Stimulated activated CD8-positive, alpha-beta memory T cell treated with anti-CD3 and anti-CD28 coated beads, Interleukin-15, amount 100 ng/mL, for 24 hours (primary cell): Measurements from ENCODE around the gene KIF24.
"Not testable (repeated sequence)": the region's sequence is repeated elsewhere in the genome, so short reads cannot be mapped to it uniquely, and the experiment has no call there.

Experiments used
- DNase-seq: peaks from one replicate; pipeline ENCODE4 v3.0.0-alpha.2; 2020; ENCODE audit warnings: low read depth

KIF24 gene, protein sequence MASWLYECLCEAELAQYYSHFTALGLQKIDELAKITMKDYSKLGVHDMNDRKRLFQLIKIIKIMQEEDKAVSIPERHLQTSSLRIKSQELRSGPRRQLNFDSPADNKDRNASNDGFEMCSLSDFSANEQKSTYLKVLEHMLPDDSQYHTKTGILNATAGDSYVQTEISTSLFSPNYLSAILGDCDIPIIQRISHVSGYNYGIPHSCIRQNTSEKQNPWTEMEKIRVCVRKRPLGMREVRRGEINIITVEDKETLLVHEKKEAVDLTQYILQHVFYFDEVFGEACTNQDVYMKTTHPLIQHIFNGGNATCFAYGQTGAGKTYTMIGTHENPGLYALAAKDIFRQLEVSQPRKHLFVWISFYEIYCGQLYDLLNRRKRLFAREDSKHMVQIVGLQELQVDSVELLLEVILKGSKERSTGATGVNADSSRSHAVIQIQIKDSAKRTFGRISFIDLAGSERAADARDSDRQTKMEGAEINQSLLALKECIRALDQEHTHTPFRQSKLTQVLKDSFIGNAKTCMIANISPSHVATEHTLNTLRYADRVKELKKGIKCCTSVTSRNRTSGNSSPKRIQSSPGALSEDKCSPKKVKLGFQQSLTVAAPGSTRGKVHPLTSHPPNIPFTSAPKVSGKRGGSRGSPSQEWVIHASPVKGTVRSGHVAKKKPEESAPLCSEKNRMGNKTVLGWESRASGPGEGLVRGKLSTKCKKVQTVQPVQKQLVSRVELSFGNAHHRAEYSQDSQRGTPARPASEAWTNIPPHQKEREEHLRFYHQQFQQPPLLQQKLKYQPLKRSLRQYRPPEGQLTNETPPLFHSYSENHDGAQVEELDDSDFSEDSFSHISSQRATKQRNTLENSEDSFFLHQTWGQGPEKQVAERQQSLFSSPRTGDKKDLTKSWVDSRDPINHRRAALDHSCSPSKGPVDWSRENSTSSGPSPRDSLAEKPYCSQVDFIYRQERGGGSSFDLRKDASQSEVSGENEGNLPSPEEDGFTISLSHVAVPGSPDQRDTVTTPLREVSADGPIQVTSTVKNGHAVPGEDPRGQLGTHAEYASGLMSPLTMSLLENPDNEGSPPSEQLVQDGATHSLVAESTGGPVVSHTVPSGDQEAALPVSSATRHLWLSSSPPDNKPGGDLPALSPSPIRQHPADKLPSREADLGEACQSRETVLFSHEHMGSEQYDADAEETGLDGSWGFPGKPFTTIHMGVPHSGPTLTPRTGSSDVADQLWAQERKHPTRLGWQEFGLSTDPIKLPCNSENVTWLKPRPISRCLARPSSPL (N-terminal part only)

DNA sequence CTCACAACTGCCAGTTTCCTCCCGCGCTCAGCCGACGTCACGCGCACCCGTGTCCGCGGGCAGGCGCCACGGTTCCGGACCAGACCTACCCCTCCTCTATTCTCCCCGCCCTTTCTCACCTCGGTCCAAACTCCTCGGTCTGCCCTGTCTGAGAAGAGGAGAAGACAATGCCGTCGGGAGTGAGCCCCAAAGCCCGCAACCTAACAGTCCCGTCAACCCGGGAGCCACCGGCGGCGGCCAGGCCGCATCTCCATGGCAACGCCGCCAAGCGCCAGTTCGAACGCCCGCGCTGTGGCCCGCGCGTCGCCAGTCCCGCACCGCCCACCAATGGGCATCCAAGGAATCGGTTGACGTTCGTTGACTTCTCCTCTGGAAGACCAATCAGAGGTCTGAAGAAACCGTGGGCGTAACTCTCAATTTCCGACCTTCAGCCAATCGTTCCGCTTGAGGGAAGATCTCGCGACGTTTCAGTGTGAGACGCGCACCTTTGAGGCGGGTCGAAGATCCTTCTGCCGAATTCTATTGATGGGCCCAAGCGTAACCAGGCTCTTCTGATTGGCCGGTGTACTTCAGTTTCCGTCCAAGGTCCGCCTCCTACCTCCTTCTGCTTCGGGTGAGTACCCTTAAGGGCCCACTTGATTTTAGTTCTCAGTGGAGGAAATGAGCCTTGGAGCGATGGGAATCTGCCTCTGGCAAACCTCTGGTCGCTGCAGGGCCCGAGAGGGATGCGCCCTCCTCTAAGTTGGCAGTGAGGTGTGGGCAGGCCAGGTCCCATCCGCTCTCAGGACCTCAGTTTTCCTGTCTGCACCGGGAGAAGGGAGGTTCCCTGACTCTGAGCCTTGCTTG is at the start of gene KIF24, which contains the start of gene NUDT2:
TSS of gene KIF24 (minus strand) at position 282 of the 846 bp plus-strand sequence. CDS start 17,922 bp downstream, outside the sequence.
TSS of gene NUDT2 (plus strand) at position 583 of the 846 bp plus-strand sequence. CDS start 9,471 bp downstream, outside the sequence.
- peak; percentile 83 for DNase-seq

DNA sequence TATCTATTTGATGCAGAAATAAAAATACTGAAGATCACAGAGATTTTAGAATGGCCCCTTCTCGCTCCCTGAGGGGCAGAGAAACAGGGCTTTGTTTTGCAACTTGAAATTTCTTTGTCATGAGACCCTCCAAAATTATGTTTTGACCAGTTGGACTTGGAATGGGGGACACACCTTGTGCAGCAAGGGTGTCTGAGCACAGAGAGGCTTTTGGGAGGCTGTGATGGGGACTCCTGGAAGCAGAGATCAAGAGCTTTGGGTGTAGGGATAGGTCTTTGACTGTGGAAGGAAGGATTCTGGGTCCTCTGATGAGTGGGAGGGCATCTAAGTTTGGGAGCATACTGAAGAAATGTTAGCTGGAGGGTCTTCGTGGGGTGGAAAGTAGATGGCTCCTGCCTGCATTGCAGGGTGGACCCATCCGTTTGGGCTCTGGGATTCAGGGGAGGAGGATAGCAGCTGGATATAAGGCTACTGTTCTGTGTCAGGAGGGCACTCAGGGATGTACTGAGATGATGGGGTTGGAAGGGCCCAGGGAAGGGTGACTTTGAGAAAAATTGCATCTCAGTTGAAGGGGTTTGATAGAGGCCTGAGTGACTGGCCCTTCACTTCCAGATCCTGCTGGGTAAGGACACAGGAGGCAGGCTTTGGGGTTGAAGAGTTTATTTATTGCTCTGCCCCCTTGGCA is 49.5 kb upstream of the KIF24 start:
- no peak for DNase-seq

DNA sequence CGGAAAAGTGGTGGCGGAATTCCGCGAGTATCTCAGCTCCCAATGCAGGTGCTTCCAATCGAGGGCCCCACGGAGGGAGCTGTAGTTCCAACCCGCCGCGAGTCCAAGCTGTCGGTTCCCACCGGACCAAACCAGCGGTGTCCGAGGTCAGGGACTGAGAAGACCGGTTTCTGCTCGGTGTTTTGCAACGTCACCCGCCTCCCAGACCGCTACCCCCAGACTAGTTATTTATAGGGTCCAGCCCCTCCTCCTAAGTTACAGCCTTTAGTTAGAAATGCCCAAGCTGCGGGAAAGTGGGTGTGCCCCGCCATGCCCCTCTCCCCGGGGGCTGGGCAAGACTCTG is 48.3 kb upstream of the KIF24 start:
- no peak for DNase-seq

DNA sequence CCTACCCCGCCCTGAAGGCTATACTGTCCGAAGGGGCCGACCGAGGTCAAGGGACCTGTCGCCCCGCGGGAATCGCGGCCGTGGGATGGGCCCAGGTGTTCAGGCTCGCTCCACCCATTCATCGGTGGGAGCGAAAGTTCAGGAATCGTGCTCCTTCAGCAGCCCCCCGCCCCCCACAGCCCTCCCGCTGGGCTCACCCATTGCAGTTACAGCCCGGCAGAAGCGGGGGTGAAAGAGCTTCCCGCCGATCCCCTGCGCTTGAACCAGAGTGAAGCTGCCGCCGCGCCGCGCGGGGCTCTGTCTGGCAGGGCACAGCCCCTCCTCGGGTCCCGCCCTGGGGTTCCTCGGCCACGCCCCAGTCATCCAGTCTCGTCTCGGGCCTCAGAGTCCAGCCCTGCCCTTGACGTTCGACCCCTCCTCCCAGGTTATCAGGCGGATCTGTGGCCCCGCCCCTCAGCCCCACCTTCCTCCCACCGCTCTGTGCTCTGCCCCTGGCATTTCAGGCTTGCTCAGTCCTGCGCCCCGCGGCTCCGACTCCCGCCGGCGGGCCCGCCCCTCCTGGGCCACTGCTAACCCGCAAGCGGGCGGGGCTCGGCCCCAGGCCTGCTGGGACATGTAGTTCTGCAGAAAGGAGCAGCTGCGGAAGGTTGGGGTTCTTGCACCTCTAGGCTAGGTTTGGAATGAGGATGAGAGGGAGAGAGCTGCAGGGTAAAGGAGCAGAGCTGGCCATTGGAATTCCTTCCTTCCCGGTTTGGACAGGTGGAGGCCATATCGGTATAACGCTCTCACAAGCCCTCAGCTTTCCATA is 47.7 kb upstream of the KIF24 start, which contains the start of gene MYORG:
TSS of gene MYORG (minus strand) at position 303 of the 808 bp plus-strand sequence. CDS start 3,955 bp downstream, outside the sequence.
- peak; percentile 82 for DNase-seq

DNA sequence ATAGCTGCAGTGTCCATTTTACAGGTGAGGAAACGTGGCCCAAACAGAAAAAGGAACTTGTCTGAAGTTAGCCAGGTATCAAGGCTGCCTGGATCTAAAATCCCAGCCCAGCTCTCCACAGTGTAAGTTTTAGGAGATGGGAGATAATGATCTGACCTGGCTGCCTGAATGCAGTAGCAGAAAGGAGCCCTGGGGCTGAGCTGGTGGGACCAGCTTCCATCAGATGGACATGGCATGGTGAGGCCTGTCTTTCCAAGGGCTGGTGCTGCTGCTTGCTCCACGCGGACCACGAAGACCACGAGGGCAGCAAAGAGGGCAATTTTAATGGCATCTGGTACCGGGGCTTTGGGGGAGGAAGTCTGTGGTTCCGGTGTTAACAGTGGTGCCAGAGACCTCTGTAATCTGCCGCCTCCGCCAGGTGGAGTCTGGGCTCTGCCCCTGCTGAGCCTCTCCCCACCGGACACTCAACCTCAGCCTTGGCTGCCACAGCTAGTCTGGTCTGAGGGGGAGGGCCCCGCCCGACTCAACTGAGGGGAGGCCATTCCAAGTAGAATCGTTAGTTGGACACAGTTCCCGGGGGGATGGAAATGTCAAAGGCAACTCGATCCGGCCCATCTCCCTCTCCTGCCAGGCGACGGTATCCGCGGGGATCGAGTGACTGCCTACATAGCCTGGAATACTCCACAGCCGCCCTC is 47.0 kb upstream of the KIF24 start:
- DNase-seq = no peak

DNA sequence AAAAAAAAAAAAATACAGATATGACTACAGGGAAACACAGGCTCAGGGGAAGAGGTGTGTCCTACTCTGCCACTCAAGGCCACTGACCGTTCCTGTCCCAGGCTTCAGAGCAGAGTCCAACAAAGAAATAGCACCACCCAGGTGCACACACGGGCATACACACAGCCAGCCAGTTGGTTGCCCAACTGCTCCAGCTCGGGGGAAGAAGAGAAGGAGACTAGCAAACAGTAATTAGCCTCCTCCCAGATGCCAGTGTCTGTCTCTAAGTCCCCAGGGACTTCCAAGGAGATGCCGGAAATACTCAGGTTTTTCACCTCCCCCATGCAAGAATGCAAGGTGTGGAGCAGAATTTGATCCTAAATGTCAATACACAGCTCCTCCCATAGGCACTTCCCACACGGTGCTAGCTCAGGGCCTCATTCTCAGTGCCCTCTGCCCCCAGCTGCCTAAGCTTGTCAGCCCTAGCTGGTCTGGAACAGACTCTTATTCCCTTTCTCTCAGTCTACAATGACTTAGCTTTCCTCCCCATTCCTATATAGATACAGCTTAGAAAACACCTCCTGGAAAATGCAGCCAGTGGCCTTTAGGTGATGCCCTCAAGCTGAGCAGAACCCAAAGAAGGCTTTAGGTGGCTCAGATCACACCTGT is 46.0 kb upstream of the KIF24 start:
- DNase-seq = no peak

DNA sequence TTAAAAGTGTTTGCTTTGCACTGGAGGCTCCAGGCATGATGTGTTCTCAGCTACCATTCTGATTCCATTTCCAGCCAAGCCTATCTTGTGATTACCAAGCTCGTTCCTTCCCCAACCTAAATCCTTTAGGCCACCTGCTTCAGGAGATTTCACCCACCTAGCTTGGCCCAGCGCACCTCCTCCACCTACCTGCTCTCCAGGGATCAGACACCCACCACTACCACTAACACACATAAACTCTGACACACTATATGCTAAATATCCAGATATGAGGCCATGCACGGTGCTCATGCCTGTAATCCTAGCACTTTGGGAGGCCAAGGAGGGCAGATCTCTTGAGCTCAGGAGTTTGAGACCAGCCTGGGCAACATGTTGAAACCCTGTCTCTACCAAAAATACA is 45.3 kb upstream of the KIF24 start:
- no peak for DNase-seq

DNA sequence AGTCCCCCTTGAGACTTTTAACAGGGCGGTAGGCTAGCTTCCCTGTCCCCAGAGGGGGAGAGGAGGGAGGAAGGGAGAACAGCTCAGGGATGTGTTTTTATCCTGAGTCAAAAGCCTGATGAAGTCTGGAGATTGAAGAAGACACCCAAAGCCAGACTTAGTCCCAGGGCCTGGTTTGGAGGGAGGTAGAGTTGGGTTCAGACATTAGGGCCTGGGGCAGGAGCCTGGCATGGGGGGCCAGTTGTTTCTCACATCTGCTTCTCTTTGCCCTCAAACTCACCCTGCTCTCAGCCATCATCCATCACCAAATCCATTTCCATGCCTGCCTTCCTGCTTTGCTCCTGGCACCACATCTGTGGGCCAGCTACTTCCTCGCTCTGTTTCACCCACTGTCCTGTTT is 44.7 kb upstream of the KIF24 start:
- no peak for DNase-seq

DNA sequence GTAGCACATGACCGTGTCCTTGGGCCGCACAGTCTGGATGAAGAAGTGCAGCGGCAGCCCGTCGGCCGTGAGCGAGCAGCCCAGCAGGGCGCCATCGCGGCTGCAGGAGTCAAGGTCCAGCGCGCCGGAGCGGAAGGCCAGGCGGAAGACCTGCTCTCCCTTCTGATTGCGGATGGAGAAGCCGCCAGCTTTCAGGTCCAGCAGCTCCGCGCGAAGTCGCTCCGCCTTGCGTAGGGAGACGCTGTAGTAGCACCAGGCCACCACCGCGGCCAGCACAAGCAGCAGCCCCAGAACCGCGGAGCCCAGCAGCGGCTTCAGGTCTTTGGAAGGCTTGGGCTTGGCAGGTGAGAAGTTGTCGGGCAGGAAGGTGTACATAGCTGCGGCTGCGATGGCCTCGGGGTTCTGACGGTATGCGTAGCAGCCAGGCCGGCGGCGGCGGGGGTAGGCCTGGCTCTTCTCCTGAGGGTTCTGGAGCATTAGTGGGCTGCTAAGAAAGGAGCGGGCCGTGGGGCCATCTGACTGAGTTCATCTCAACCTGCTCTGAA is 43.5 kb upstream of the KIF24 start:
- no peak for DNase-seq

DNA sequence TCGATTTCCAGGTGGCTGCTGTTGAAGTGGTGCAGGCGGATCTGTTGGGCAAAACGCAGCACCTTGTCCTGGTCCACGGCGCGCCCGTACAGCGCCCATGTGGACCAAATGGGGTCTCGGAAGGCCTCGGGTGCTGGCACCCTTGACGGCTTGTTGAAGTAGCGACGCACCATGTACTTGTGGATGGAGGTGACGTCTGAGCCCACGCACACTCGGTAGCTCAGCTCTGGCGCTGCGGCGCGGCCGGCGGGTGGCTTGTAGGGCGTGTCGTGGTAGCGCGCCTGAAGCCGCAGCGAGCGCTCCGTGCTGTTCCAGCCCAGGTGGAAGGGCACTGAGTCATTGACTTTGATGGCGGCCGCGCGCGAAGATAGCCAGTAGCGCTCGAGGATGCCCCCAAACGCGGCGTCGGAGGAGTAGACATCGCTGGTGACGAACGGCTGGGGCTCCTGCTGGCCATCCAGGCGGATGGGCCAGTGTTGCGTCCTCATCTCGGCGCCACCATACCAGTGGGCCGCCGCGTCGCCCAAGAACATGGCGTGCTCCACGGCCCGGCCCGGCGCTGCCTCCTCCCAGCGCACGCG is 42.9 kb upstream of the KIF24 start:
- DNase-seq = no peak

DNA sequence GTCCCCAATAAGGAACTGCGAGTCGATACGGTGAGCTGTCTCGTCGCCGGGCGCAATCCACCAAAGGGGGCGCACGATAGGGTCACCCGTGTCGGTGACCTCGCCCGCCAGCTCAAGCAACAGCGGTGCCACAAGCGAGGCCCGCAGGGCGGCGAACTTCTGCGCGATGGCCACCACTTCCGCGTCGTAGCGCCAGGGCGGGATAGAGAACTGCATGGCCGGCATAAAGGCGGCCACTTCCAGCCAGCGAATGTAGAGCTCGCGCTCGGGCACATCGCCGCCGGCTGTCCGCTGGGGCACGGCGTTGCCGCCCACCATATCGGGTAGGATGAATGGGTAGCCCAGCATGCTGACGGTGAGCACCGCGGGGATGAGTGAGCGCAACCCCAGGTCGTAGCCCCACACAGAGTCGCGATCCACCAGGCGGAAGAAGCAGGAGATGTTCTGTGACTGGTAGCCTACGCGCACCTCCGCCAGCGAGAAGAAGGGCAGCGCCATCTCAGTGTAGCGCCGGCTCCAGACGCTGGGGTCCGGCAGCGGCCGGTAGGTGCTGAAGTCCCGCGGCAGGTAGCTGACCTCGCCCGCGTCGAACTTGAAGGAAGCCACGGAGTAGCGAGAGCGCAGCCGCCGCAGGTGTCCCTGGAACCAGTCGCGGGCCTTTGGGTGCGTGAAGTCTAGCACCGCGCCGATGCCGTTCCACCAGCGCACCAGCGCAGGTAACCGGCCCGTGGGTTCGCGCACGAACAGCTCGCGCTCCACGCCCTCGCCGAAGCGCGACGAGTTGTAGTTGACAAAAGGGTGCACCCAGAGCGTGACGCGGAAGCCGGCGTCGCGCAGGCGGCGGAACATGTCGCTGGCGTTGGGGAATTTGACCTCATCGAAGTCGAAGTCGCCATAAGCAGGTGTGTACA is 42.2 kb upstream of the KIF24 start:
- no peak for DNase-seq

DNA sequence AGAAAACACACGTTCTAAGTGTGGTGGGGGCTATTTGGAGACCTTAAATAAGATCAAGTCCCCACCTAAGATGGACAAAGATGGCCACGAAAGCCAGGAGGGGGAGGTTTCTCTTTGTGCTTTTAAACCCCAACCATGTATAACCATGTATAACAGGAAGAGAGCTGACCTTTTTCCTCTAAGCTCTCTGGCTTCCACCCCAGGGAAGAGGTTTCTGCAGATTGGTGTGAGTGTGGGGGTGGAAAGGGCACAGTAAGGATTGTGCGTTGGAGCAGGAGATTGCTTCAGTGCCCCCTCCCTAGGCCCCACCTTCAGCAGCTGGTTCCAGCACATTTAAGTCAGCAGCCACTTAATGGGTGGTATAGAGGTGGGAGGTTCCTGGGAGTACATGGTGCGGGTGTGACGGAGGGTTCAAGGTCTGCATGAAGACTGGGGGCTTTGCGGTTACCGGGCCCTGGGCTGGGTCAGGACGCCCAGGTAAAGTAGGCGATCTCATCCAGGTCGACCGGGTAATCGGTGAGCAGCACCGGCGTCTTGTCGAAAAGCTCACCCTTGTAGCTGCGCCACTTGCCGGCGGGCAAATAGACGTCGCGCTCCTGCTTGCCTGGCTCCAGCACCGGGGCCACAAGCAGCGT is 41.4 kb upstream of the KIF24 start:
- DNase-seq = no peak

DNA sequence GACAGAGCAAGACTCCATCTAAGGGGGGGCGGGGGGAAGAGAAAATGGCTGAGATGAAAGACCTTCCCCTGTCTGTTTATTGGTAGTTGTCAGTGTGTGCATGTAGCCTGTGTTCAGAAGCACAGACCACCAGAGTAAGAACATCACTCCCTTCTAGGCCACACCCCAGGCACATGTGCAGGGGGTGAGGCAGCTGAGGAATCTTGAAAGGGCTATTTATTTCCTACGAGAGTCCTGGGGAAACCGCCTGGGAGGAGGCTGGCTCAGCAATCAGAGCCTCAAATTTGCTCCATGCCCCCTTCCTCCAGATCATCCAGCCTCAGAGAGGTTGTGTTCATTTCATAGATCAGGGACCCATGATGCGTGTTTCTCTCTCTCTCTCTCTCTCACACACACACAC is 40.6 kb upstream of the KIF24 start:
- DNase-seq = no peak

DNA sequence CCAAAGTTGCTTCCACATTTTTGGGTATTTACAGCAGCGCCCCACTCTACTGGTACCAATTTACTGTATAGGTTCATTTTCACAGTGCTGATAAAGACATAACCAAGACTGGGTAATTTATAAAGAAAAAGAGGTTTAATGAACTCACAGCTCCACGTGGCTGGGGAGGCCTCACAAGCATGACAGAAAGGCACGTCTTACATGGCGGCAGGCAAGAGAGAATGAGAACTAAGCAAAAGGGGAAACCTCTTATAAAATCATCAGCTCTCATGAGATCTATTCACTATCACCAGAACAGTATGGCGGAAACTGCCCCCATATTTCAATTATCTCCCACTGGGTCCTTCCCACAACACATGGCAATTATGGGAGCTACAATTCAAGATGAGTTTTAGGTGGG is 39.7 kb upstream of the KIF24 start:
- not testable (repeated sequence) for DNase-seq

DNA sequence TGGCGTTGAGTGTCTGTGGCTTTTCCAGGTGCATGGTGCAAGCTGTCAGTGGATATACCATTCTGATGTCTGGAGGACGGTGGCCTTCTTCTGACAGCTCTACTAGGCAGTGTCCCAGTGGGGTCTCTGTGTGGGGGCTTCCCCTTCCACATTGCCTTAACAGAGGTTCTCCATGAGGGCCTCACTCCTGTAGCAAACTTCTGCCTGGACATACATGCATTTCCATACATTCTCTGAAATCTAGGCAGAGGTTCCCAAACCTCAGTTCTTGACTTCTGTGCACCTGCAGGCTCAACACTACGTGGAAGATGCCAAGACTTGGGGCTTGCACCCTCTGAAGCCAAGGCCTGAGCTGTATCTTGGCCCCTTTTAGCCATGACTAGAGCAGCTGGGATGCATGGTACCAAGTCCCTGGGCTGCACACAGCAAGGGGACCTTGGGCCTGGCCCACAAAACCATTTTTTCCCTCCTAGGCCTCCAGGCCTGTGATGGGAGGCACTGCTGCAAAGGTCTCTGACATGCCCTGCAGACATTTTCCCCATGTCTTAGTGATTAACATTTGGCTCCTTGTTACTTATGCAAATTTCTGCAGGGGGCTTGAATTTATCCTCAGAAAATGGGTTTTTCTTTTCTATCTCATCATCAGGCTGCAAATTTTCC is 38.8 kb upstream of the KIF24 start:
- not testable (repeated sequence) for DNase-seq

DNA sequence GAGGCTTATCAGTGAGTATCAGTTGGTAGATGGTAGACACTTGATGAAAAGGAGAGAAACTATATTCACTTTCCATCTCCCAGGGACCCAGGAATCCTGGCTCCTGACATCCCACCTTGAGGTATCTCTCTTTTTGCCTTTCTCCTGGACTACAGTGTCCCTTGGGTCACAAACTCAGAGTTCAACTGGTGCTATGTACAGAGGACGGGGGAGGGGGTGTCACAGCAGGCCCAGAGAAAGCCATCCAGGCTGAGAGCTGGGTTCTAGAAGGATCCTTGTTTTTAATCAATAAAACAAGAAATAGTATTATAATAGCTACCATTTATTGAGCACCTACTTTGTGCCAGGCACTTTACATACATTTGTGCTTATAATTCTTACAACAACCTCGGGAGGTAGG is 37.3 kb upstream of the KIF24 start:
- DNase-seq = no peak
